ENCODE results near the gene ANAPC16.
A peak's percentile ranks its signal among the peaks of the same experiment; 100 is the strongest.
"Not testable (repeated sequence)": the region's sequence is repeated elsewhere in the genome, so short reads cannot be mapped to it uniquely, and the experiment has no call there.

ANAPC16 gene

DNA sequence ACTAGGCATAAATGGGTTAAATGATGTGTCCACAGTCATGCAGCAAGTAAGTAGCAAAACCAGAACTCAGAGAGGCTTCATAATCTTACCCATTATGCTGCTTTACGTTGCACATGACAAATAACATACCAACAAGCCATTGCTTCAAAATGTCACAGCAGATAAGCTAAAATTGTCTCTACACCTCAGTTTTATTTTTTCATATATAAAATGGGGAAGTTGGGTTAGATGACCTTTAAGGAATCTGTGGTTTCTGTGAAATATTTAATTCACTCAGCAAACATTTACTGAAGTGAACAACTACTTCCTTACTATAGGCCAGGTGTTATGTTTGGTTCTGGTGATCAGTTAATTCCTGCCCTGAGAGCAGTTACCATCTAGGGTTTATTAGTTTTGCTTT is 2.5 kb downstream of the ANAPC16 start:
- no peak for DNase-seq

DNA sequence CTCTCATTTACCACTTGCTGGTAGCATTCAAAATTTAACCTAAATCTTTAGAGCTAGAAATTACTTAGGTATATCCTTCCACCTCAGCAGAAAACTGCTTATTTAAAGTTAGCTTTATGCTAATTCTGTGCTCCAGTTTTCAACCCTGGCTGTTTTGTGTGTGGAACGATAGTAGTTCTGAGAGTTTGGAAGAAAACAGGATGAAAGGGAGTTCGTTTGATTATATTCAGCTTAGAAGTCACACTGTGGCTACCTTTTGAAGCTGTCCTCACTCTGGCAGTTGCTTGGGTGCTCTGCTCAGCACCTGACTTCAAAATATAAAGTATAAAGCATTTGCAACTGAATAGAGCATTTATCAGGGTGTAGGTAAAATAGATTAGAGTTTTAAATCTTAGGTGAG is 2.9 kb downstream of the ANAPC16 start:
- no peak for DNase-seq

- DNase-seq: no peak
Measured at GRCh38 chr10:72219235-72219814, 3.5 kb downstream of the ANAPC16 start.

DNA sequence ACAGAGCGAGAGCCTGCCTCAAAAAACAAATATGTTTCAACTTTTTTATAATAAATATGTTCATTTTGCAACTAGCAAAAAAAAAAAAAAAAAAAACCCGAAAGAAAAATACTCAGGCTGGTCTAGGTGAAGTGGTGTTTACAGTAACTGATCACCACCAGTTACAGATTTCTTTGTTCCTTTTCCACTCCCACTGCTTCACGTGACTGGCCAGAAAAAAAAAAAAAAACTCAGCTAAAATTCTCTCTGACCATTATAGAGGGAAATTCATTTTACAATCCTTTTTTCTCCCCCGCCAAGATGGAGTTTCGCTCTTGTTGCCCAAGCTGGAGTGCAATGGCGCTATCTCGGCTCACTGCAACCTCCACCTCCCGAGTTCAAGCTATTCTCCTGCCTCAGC is 4.8 kb downstream of the ANAPC16 start:
- DNase-seq: no peak

- no peak for DNase-seq
Measured at GRCh38 chr10:72221278-72221677, 5.5 kb downstream of the ANAPC16 start.

GRCh38 chr10:72223743-72224101 is 7.9 kb downstream of the ANAPC16 start:
- peak in 1 of 2 donors; percentile 33 for DNase-seq

DNA sequence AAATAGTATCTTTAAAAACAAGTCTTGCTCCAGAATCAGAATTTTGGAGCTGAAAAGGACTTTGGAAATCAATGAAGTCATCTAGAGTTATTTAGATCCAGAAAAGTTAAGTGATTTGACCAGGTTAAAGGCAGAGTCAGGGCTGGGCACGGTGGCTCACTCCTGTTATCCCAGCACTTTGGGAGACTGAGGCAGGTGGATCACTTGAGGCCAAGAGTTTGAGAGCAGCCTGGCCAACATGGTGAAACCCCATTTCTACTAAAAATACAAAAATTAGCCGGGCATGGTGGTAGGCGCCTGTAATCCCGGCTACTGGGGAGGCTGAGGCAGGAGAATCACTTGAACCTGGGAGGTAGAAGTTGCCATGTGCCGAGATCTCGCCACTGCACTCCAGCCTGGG is 8.4 kb downstream of the ANAPC16 start:
- DNase-seq: not testable (repeated sequence)

- DNase-seq: no peak
Measured at GRCh38 chr10:72226418-72227027, 10.7 kb downstream of the ANAPC16 start.

DNA sequence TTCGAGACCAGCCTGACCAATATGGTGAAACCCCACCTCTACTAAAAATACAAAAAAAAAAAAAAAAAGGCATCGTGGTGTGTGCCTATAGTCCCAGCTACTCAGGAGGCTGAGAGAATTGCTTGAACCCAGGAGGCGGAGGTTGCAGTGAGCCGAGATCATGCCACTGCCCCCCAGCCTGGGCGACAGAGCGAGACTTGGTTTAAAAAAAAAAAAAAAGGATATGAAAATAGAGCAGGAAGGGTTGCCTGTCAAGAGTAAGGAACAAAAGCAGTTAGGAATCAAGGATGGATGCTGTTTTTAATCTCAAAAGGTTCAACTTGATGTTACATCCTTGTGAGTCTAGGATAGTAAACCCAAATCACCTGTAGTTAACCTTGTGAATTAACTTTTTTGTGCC is 12.0 kb downstream of the ANAPC16 start:
- DNase-seq: no peak

DNA sequence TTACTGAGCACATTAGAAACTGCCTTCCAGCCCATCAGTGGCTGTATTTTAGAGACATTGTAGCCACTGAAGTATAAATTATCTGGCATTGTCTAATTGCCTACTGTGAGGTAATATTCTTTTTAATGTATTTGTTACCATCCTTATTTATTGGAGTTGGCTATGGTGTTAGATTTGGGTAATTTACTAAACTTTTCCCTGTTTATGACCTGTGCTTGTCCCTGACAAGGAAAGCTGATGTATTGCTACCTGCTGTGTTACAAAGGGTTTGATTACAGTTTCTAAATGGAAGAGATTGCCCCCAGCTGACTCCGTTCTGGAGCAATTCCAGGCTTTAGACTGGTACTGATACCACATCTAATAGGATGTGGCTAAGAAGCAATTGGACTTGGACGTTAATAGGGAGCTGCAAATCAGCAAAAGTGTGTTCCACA is 12.5 kb downstream of the ANAPC16 start:
- DNase-seq: no peak

GRCh38 chr10:72229261-72230251 is 13.7 kb downstream of the ANAPC16 start:
- DNase-seq: no peak

GRCh38 chr10:72233621-72234020 is 17.8 kb downstream of the ANAPC16 start:
- no peak for DNase-seq

DNA sequence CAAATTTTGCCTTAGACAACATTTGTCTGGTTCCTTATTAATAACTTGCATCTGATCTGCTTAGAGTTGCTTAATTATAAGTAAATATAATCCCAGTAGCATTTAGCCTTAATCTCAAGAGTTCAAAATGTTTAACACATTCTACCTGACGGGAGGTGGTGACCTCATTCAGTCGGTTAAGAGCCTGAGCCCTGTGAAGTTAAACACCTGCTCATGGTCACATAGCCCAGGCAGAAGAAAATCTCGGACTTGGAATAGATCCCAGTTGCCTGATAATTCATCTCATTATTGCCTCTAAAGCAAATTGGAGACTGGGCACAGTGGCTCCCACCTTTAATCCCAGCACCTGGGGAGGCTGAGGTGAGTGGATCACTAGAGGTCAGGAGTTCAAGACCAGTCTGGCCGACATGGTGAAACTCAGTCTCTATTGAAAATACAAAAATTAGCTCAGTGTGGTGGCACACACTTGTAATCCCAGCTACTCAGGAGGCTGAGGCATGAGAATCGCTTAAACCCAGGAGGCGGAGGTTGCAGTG is 18.8 kb downstream of the ANAPC16 start:
- no peak for DNase-seq

DNA sequence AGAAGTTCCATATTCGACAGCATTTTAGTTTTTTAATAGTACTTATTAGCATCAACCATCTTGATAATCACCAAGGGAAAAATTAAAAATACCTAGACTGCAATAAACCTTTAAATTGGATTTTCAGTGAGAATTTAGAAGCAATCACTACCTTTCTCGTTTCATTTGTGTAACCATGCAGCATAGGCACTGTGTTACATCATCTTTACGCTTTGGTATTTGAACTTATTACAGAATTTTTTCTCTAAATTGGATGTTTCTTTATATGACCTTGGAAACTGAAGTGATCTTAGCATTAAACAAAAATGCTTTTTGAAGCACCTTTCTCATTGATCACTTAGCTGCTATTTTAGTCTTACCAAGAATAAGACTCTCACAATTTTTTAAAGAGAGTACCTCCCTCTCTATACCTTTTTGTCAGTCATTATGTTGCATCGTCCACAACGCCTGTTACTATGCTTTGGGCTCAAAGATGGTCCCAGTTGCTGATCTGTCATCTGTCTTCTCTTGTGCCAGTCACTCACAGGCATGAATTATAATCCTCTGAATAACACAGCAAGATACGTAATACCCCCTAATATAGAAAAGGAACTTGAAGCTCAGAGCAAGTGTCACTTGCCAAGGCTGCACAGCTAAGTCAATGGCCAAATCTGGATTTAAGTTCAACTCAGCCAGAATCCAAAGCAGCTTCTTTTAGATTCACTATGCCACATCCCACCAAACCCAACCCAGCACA is 19.9 kb downstream of the ANAPC16 start:
- DNase-seq: no peak

- DNase-seq: no peak
Measured at GRCh38 chr10:72238392-72239175, 22.8 kb downstream of the ANAPC16 start.

- no peak for DNase-seq
Measured at GRCh38 chr10:72239409-72239808, 23.6 kb downstream of the ANAPC16 start.

DNA sequence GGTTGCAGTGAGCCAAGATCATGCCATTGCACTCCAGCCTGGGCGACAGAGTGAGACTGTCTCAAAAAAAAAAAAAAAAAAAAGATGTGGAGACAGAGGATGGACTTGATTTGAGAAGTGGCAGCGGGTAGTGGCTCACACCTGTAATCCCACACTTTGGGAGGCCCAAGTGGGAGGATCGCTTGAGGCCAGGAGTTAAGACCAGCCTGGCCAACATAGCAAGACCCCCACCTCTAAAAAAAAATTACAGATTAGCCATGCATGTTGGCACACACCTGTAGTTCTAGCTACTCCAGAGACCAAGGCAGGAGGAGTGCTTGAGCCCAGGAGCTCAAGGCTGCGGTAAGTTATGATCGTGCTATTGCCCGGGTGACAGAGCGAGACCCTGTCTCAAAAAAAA is 24.6 kb downstream of the ANAPC16 start:
- no peak for DNase-seq

DNA sequence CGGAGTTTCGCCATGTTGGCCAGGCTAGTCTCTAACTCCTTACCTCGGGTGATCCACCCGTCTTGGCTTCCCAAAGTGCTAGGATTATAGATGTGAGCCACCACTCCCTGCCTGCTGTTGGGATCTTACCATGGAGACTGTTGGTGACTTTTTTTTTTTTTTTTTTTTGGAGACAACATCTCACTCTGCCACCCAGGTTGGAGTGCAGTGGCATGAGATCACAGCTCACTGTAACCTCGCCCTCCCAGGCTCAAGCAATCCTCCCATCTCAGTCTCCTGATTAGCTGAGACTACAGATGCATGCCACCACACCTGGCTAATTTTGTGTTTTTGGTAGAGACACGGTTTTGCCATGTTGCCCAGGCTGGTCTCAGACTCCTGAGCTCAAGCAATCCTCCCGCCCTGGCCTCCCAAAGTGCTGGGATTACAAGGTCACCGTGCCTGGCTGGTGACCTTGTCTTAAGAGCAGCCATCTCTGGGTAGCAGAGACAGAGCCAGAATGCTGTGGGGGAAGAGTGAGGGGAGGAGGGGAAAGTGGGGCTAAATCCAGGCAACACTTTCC is 26.0 kb downstream of the ANAPC16 start:
- DNase-seq: no peak

DNA sequence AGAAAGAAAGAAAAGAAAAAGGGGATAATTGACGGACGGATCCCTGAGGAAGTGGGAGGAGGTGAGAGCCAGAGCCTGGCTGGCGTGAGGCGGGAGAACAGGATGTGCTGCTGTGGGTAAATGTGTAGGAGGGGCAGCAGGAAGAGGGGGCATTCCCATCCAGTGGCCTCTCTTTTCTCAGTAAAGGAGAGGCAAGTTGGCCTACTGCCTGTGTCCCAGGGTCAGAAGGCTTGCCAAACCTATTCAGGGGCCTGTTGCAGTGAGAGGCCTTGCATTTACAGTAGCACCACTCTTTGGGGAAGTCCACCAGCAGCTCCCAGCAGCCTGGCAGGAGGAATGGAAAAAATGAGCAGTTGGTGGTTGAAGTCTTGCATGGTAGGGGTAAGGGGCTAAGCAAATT is 26.9 kb downstream of the ANAPC16 start:
- DNase-seq: no peak

- DNase-seq: no peak
Measured at GRCh38 chr10:72243822-72244437, 28.1 kb downstream of the ANAPC16 start.

- DNase-seq: no peak
Measured at GRCh38 chr10:72244573-72245038, 28.8 kb downstream of the ANAPC16 start.

Data from CD4-positive, alpha-beta T cell treated with Interleukin-4 for 1 hour (primary cell).